NT2/D1 (cell line): ENCODE measurements around the gene LMBRD2.

Source experiments
- SUZ12 ChIP-seq: IDR thresholded peaks from 2 replicates; pipeline ENCODE4 v1.6.1; 2011; ENCODE audit not compliant: insufficient read length, insufficient read depth; ENCODE audit errors: extremely low read depth
- YY1 ChIP-seq: IDR thresholded peaks from 2 replicates; pipeline ENCODE4 v1.6.1; 2011; ENCODE audit not compliant: insufficient read length, insufficient read depth
- ZNF274 ChIP-seq: IDR thresholded peaks from 2 replicates; pipeline ENCODE4 v1.6.1; 2011; ENCODE audit warnings: mild to moderate bottlenecking, low read depth, low read length

DNA sequence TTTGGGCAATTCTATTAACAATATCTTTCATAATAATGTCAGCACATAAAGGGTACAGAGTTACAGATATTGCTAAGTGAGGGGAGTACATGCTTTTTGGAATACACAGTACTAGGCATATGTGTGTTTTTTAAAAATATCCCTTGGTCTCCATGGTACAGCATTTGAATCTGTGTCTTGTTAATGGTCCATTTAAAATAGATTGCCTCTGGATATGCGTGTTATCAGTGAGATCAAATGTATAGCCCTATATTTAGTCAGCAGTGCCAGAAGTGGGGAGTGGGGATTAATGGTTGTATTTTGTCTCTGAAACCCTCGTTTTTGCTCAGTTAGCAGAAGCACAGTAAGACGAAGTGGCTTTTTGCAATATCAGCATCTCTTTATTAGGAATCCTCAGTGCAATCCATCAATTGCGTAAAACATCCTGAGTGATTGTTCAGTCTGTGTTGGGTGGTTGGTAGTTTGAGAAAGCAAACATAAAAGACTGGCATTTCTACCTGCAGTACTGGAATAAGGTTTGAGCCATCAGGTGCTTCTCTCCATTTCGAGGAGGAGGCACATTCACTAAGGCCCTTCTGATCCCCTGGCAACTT, 19.2 kb upstream of the LMBRD2 start:
- TF ChIP-seq YY1 (no peak), ZNF274 (no peak), SUZ12 (no peak)
